T-cell (primary cell): ENCODE data around the gene VDAC2. TPM values are rescaled to one million over a fixed set of nuclear protein-coding genes. Genes with fewer than 3 reads are reported as not detected.
"Not testable (repeated sequence)": the region's sequence is repeated elsewhere in the genome, so short reads cannot be mapped to it uniquely, and the experiment has no call there.

ENCODE experiments used
- ATAC-seq, 4 experiments: fragments of 200-7000 bp in 3 of 4; fragments of 150-1000 bp in 1 of 4; cut with Tn5 transposase; replicated peaks in 1 of 4; 1 replicate in 3 of 4; 2 replicates in 1 of 4; pipeline ENCODE4 v1.10.0; 2021; ENCODE audit warnings: moderate library complexity in 3 of 4, mild to moderate bottlenecking in 2 of 4, moderate number of reproducible peaks in 1 of 4
- CTCF ChIA-PET, 2 donors: fragments of 300-600 bp; sonication (Branson Sonifier 250); formaldehyde crosslinking; loops; one replicate each; lab custom pipeline; 2022; ENCODE audit warnings: antibody characterized with exemption in 2 of 2; lab: Charles Lee
- POLR2A ChIA-PET, 2 donors: fragments of 300-600 bp; sonication (Branson Sonifier 250); formaldehyde crosslinking; loops; one replicate each; lab custom pipeline; 2022; ENCODE audit warnings: antibody characterized with exemption in 2 of 2; lab: Charles Lee
- DNase-seq, 35 experiments: peaks; one replicate each; pipeline versions ENCODE4 v3.0.0 to v3.0.0-alpha.2; 2013 to 2023
- H3K27ac ChIP-seq: one replicate; pipeline ENCODE4 v1.5.1; 2013; ENCODE audit warnings: low read length
- H3K27me3 ChIP-seq, 2 experiments: replicated peaks in 1 of 2; 1 replicate in 1 of 2; 2 replicates in 1 of 2; pipeline versions ENCODE4 v1.6.1 to v1.7.0; 2013; ENCODE audit warnings: low read length in 1 of 2, mixed read lengths in 1 of 2; ENCODE audit not compliant: control insufficient read depth in 2 of 2, insufficient read depth in 2 of 2; ENCODE audit errors: extremely low read depth in 1 of 2
- H3K36me3 ChIP-seq, 2 donors: 1 replicate in 1 of 2; 2 replicates in 1 of 2; pipeline versions ENCODE4 v1.6.1 to v1.7.0; 2013; ENCODE audit warnings: low read length in 1 of 2; ENCODE audit not compliant: control insufficient read depth in 2 of 2, insufficient read depth in 1 of 2; ENCODE audit errors: extremely low read depth in 1 of 2
- H3K4me1 ChIP-seq, 2 experiments: 1 replicate in 1 of 2; 2 replicates in 1 of 2; pipeline versions ENCODE4 v1.6.1 to v1.7.0; 2013; ENCODE audit warnings: low read length in 2 of 2, mixed read lengths in 1 of 2; ENCODE audit not compliant: insufficient read depth in 2 of 2, control insufficient read depth in 1 of 2; ENCODE audit errors: extremely low read depth in 1 of 2
- H3K4me3 ChIP-seq, 2 donors: 1 replicate in 1 of 2; 2 replicates in 1 of 2; pipeline versions ENCODE4 v1.5.1 to v1.7.0; 2013; ENCODE audit warnings: mild to moderate bottlenecking in 2 of 2, low read length in 1 of 2, moderate library complexity in 1 of 2; ENCODE audit not compliant: control insufficient read depth in 1 of 2; ENCODE audit errors: extremely low read depth in 1 of 2
- H3K9me3 ChIP-seq: 2 replicates; pipeline ENCODE4 v1.7.0; 2013
- H3K27ac Mint-ChIP-seq, 2 donors: one replicate each; pipeline ENCODE4 v1.8.0; 2020 to 2021; ENCODE audit warnings: mild to moderate bottlenecking in 2 of 2, mixed read lengths in 2 of 2
- H3K27me3 Mint-ChIP-seq, 2 donors: one replicate each; pipeline ENCODE4 v1.8.0; 2021 to 2022; ENCODE audit warnings: mixed read lengths in 2 of 2
- H3K36me3 Mint-ChIP-seq: one replicate; pipeline ENCODE4 v1.8.0; 2021; ENCODE audit warnings: mixed read lengths
- H3K4me1 Mint-ChIP-seq, 3 donors: one replicate each; pipeline ENCODE4 v1.8.0; 2020 to 2022; ENCODE audit warnings: mixed read lengths in 3 of 3, mild to moderate bottlenecking in 1 of 3
- H3K4me3 Mint-ChIP-seq, 3 donors: one replicate each; pipeline ENCODE4 v1.8.0; 2020 to 2022; ENCODE audit warnings: mild to moderate bottlenecking in 3 of 3, mixed read lengths in 3 of 3, moderate library complexity in 3 of 3
- H3K9me3 Mint-ChIP-seq, 3 donors: one replicate each; pipeline ENCODE4 v1.8.0; 2020 to 2022; ENCODE audit warnings: mixed read lengths in 3 of 3
- WGBS: methylation state at CpG from one replicate; pipeline ENCODE4 v1.1.5; 2013; ENCODE audit warnings: missing lambda C conversion rate; ENCODE audit not compliant: insufficient coverage; 5-methylcytosine and 5-hydroxymethylcytosine counted together
- total RNA-seq, 35 experiments: library from RNA in 6 of 35; stranded (reverse) in 6 of 35; fragments of 120-200 nt in 1 of 35; gene quantifications; one replicate each; pipeline versions ENCODE4 v1.2.1 to v1.2.4 and lab custom pipeline; 2013 to 2026

VDAC2 gene
- total RNA-seq, 5 donors from 2014 or later (not counting 1 experiment from before 2014, with no cell fraction given): 82.8 to 111 (median 86.8) TPM

DNA sequence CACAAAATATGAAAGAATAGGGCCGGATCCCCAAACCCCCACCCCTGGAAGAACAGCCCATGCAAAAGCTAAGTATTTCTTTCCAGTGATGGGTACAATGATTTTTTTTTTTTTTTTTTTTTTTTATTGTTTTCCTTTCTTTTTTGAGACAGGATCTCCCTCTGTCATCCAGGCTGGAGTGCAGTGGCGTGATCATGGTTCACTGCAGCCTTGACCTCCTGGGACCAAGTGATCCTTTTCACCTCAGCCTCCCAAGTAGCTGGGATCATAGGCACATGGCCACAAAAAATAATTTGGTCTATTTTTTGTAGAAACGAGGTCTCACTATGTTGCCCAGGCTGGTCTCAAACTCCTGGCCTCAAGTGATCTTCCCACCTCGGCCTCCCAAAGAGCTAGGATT is 16.0 kb upstream of the VDAC2 start:
- H3K27me3 Mint-ChIP-seq, H3K4me3 ChIP-seq, H3K4me1 Mint-ChIP-seq, H3K36me3 ChIP-seq, H3K27me3 ChIP-seq, H3K9me3 ChIP-seq, H3K27ac ChIP-seq, H3K9me3 Mint-ChIP-seq, ATAC-seq, DNase-seq, H3K4me1 ChIP-seq, H3K36me3 Mint-ChIP-seq, H3K4me3 Mint-ChIP-seq, H3K27ac Mint-ChIP-seq: not testable (repeated sequence)
- 94% methylated on average over 2 of the region's 4 CpGs for WGBS
- ChIA-PET POLR2A (interaction anchor here in 1 of 2 donors (0.6 kb wide), 1 partner anchor 18 kb away, joined by 3 read pairs; no protein-coding TSS in a partner anchor), CTCF (interaction anchor here (0.6 to 0.7 kb wide), 4 partner anchors 18 to 85 kb away, joined by 3 to 5 read pairs (median 4); no protein-coding TSS in a partner anchor)

DNA sequence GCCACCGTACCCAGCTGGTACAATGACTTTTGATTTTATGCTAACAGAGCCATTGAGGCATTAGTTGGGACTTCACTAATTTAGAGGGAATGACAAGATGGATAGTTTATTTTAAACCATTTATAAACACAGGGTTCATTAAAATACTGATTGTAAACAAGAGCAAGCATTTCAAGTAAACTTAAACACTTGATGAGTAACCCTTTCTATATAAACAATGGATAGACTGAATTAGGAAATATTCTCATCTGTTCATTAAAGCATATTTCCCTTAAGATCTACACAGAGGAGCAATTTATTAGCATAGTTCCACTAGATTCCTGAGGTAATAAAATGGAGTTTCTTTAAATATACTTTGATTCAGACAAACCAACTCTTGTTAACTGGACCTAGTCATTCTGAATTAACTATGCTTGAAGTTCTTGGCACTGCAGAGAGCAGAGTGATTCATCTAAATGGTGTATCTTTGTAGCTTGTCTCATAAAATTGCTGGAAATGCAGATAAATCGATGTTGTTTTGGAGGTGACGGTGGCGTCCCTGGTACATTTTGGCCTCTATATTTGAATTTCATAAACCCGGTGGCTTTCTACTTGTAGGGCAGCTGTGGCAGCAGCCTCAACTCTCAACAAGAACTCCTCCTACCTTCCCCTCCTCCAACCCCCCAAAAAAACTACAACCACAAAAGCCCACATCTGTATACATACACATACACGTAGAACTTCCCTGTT is 15.4 kb upstream of the VDAC2 start:
- no peak overlapping the region for H3K27ac ChIP-seq
- ATAC-seq: no peak
- CTCF ChIA-PET: interaction anchor here (0.6 to 0.7 kb wide), 3 partner anchors 18 to 35 kb away, joined by 3 to 5 read pairs (median 4); no protein-coding TSS in a partner anchor
- H3K27ac Mint-ChIP-seq: no peak overlapping the region
- no peaks in the 10 kb centered on the region for H3K4me1 Mint-ChIP-seq
- H3K36me3 Mint-ChIP-seq: peaks cover 8% of the 10 kb centered on the region
- DNase-seq: no peak
- WGBS: 100% methylated on average over 1 of the region's 6 CpGs
- no peaks in the 10 kb centered on the region for H3K27me3 Mint-ChIP-seq
- H3K4me1 ChIP-seq: no peaks in the 10 kb centered on the region
- no peaks in the 10 kb centered on the region for H3K9me3 ChIP-seq
- no peaks in the 10 kb centered on the region for H3K9me3 Mint-ChIP-seq
- H3K4me3 Mint-ChIP-seq: no peak overlapping the region
- no peak overlapping the region for H3K4me3 ChIP-seq
- H3K36me3 ChIP-seq: peaks cover 2 to 4% of the 10 kb centered on the region in 2 donors
- POLR2A ChIA-PET: no interaction called here
- H3K27me3 ChIP-seq: no peaks in the 10 kb centered on the region

DNA sequence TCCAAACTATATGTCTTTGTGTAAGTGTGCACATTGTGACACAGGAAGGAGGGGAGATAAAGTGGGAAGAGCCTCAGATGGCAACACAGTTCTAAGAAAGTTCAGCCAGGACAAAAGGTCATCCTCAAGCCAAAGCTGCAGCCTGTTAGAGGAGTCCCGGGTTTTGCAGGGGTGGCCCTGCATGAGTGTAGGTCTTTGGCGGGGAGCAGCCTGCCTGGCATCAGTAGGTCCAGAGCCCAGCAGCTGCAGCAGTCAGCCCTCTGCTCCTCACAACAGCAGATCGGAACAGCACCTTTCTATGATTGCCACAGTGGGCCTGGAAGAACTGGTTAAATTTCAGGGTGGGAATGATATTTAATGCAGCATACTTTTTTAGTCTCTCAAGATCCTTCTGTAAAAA is 13.5 kb upstream of the VDAC2 start:
- H3K36me3 Mint-ChIP-seq: peaks cover 5% of the 10 kb centered on the region
- WGBS: 100% methylated on average over 2 of the region's 3 CpGs
- Histone ChIP-seq H3K9me3 (no peaks in the 10 kb centered on the region), H3K4me1 (no peaks in the 10 kb centered on the region), H3K4me3 (no peak overlapping the region), H3K27ac (no peak overlapping the region), H3K36me3 (peaks cover 2 to 4% of the 10 kb centered on the region in 2 donors), H3K27me3 (no peaks in the 10 kb centered on the region)
- no peaks in the 10 kb centered on the region for H3K4me1 Mint-ChIP-seq
- H3K27me3 Mint-ChIP-seq: no peaks in the 10 kb centered on the region
- ATAC-seq (no peak), DNase-seq (no peak)
- ChIA-PET POLR2A (no interaction called here), CTCF (interaction anchor here (0.6 to 1.2 kb wide), 3 partner anchors 9 to 40 kb away, joined by 3 to 7 read pairs (median 3); partner anchors contain the start of gene COMTD1 (in 1 of the 2))
- H3K4me3 Mint-ChIP-seq: no peak overlapping the region
- no peaks in the 10 kb centered on the region for H3K9me3 Mint-ChIP-seq
- H3K27ac Mint-ChIP-seq: no peak overlapping the region

DNA sequence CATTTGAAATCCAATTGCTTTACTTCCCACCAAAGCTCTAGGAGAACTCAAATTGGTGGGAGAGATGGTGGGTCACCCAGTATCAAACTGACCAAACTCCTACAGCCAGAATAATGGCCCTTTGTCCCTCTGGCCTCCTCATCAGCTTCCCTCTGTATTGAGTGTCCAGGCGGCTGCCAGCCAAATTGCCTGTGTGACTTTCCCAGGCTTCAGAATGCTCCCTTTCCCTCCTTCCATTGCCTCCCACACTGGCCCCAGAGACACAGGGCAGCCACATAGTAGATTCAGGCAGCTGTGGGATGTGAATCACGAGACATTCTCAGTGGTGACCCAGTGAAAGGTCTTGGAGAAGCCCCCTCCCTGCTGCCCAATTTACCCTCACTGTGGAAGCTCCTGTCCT is 12.7 kb upstream of the VDAC2 start:
- no CpG with 5 or more reads among the region's 2 CpGs for WGBS
- H3K27me3 Mint-ChIP-seq: no peaks in the 10 kb centered on the region
- Histone ChIP-seq H3K4me1 (no peaks in the 10 kb centered on the region), H3K4me3 (no peak overlapping the region), H3K36me3 (peaks cover under 1 to 1% of the 10 kb centered on the region in 2 donors), H3K27ac (no peak overlapping the region), H3K27me3 (no peaks in the 10 kb centered on the region), H3K9me3 (no peaks in the 10 kb centered on the region)
- DNase-seq: no peak
- no peak overlapping the region for H3K4me3 Mint-ChIP-seq
- ATAC-seq: no peak
- no peak overlapping the region for H3K27ac Mint-ChIP-seq
- no peaks in the 10 kb centered on the region for H3K9me3 Mint-ChIP-seq
- POLR2A ChIA-PET: no interaction called here
- CTCF ChIA-PET: interaction anchor here (0.6 to 1.2 kb wide), 2 partner anchors 10 to 32 kb away, joined by 3 to 7 read pairs; no protein-coding TSS in a partner anchor
- H3K36me3 Mint-ChIP-seq: peaks cover 3% of the 10 kb centered on the region
- H3K4me1 Mint-ChIP-seq: no peaks in the 10 kb centered on the region

DNA sequence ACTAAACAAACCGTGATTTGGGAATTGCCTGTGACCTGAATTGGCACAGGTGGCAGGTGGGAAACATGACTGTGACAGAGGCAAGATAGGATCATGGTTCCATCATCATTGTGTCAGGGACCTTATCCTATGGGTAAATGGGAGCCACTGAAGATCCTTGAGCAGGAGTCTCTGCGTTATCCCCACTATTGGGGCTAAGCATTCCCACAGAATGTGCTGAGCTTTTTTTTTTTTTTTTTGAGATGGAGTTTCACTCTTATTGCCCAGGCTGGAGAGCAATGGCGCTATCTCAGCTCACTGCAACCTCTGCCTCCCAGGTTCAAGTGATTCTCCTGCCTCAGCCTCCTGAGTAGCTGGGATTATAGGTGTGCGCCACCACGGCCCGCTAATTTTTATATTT is 10.6 kb upstream of the VDAC2 start:
- not testable (repeated sequence) for H3K27me3 ChIP-seq, H3K4me3 ChIP-seq, H3K4me3 Mint-ChIP-seq, H3K36me3 Mint-ChIP-seq, H3K27me3 Mint-ChIP-seq, H3K36me3 ChIP-seq, H3K9me3 Mint-ChIP-seq, H3K27ac Mint-ChIP-seq, H3K4me1 ChIP-seq, H3K27ac ChIP-seq, ATAC-seq, DNase-seq, H3K4me1 Mint-ChIP-seq, H3K9me3 ChIP-seq
- 100% methylated on average over 1 of the region's 6 CpGs for WGBS
- CTCF ChIA-PET: interaction anchor here in 1 of 2 donors (1.0 kb wide), 1 partner anchor 9 kb away, joined by 4 read pairs; no protein-coding TSS in a partner anchor
- POLR2A ChIA-PET: interaction anchor here in 1 of 2 donors (0.6 kb wide), 3 partner anchors 11 to 18 kb away, joined by 3 to 5 read pairs (median 5); partner anchors contain the start of gene VDAC2

DNA sequence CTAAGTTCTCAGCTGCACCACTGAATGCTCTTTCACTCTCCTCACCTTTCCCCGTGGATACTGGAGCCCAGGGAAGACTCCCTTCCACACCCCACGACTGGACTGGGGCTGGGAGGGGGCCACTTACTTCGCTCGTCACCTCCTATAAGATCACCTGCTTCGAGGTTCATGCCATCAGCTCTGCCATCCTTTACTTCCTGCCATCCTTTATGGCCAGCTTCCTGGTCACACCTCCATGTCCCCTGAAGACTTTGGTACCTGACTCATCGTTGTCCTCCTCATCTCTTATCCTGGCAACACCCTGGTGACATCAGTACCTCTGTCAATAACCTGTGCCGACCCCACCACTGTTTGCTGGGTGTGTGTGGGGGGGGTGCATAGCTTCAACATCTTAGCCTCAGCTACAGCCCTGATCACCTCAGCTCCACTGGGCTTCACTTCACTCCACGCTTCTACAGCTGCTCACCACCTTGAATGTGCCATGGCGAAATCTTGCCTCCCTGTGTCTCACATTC is 8.7 kb upstream of the VDAC2 start:
- POLR2A ChIA-PET: no interaction called here
- Histone ChIP-seq H3K27me3 (no peaks in the 10 kb centered on the region), H3K4me3 (no peak overlapping the region), H3K27ac (no peak overlapping the region), H3K4me1 (no peaks in the 10 kb centered on the region), H3K36me3 (no peaks in the 10 kb centered on the region), H3K9me3 (no peaks in the 10 kb centered on the region)
- no peak overlapping the region for H3K27ac Mint-ChIP-seq
- no peaks in the 10 kb centered on the region for H3K36me3 Mint-ChIP-seq
- H3K4me1 Mint-ChIP-seq: no peaks in the 10 kb centered on the region
- H3K9me3 Mint-ChIP-seq: no peaks in the 10 kb centered on the region
- no peak overlapping the region for H3K4me3 Mint-ChIP-seq
- H3K27me3 Mint-ChIP-seq: no peaks in the 10 kb centered on the region
- DNase-seq: no peak
- CTCF ChIA-PET: no interaction called here
- no peak for ATAC-seq
- 78% methylated on average over 6 of the region's 9 CpGs for WGBS
